Body of pancreas (tissue), 4 donors: Measurements from ENCODE around the gene C5orf46. TPM values are rescaled to one million over a fixed set of nuclear protein-coding genes. Genes with fewer than 3 reads are reported as not detected.

Experiments
- ATAC-seq: fragments of 150-250 bp; one replicate; pipeline ENCODE4 v1.9.1; 2016
- DNase-seq, 4 donors: peaks; one replicate each; pipeline ENCODE4 v3.0.0-alpha.2; 2019
- H3K27ac ChIP-seq, 4 donors: fragments of 200-600 bp; sonication (generic); 1 replicate in 3 of 4; 2 replicates in 1 of 4; pipeline versions ENCODE4 v1.5.1 to v1.6.1; 2016 to 2019; ENCODE audit warnings: mild to moderate bottlenecking in 1 of 4, mixed read lengths in 1 of 4, moderate library complexity in 1 of 4
- H3K27me3 ChIP-seq, 2 donors: fragments of 200-600 bp; sonication (generic); one replicate each; pipeline ENCODE4 v1.6.0; 2016; ENCODE audit warnings: mild to moderate bottlenecking in 1 of 2
- H3K36me3 ChIP-seq, 2 donors: fragments of 200-600 bp; sonication (generic); replicated peaks in 1 of 2; 2 replicates each; pipeline ENCODE4 v1.5.1; 2016; ENCODE audit warnings: low read depth in 2 of 2; ENCODE audit not compliant: insufficient read depth in 1 of 2
- H3K4me1 ChIP-seq: fragments of 200-600 bp; sonication (generic); one replicate; pipeline ENCODE4 v1.6.0; 2016
- H3K4me3 ChIP-seq, 2 donors: fragments of 200-600 bp; sonication (generic); 1 replicate in 1 of 2; 2 replicates in 1 of 2; pipeline ENCODE4 v1.5.1; 2016 to 2019
- H3K9me3 ChIP-seq, 3 donors: fragments of 200-600 bp; sonication (generic); 1 replicate in 2 of 3; 2 replicates in 1 of 3; pipeline ENCODE4 v1.5.1; 2016
- CTCF ChIP-seq, 7 experiments: fragments of 450-650 bp in 4 of 7; fragments of 200-600 bp in 3 of 7; sonication (generic) in 3 of 7; IDR thresholded peaks; one replicate each; pipeline ENCODE4 v1.5.1; 2016 to 2019; ENCODE audit warnings: antibody characterized with exemption in 7 of 7
- POLR2A ChIP-seq, 3 donors: fragments of 450-650 bp; IDR thresholded peaks; one replicate each; pipeline ENCODE4 v1.6.1; 2016; ENCODE audit warnings: antibody characterized with exemption in 3 of 3, mild to moderate bottlenecking in 2 of 3
- WGBS, 2 donors: methylation state at CpG; one replicate each; pipeline ENCODE4 v1.1.5; 2017; 5-methylcytosine and 5-hydroxymethylcytosine counted together
- intact Hi-C: fragments of 100-400 bp; cut with DNase I; formaldehyde crosslinking; loops from one replicate; pipeline ENCODE4 v1.15.1; 2023
- total RNA-seq, 2 donors: library from RNA; depleted of rRNA; stranded (reverse); fragments of >200 nt; gene quantifications; one replicate each; pipeline ENCODE4 v1.1.0, GENCODE V29; 2016

Gene C5orf46
- total RNA-seq, 2 donors from 2014 or later: not detected

GRCh38 chr5:147921136-147921535 is 14.8 kb upstream of the C5orf46 start:
- ATAC-seq (no peak), DNase-seq (no peak)
- Histone ChIP-seq H3K4me3 (no peak overlapping the region), H3K9me3 (no peaks in the 10 kb centered on the region), H3K36me3 (no peaks in the 10 kb centered on the region), H3K27ac (no peak overlapping the region), H3K4me1 (no peaks in the 10 kb centered on the region), H3K27me3 (no peaks in the 10 kb centered on the region)
- no peak for TF ChIP-seq POLR2A (IDR thresholded peaks at IDR 0.05)
- no peak for TF ChIP-seq CTCF (IDR thresholded peaks at IDR 0.05)
- intact Hi-C loops: no loop called here
- 51 to 69% methylated on average over 2 of the region's 2 CpGs for WGBS, 2 donors

GRCh38 chr5:147920420-147921030 is 14.2 kb upstream of the C5orf46 start:
- TF ChIP-seq CTCF (IDR thresholded peaks at IDR 0.05): no peak
- TF ChIP-seq POLR2A (IDR thresholded peaks at IDR 0.05): no peak
- DNase-seq (no peak), ATAC-seq (no peak)
- Histone ChIP-seq H3K27ac (no peak overlapping the region), H3K4me3 (no peak overlapping the region), H3K4me1 (no peaks in the 10 kb centered on the region), H3K27me3 (no peaks in the 10 kb centered on the region), H3K36me3 (no peaks in the 10 kb centered on the region), H3K9me3 (no peaks in the 10 kb centered on the region)
- intact Hi-C loops: no loop called here
- 86 to 89% methylated on average over 4 of the region's 4 CpGs for WGBS, 2 donors

- H3K4me1 ChIP-seq: no peaks in the 10 kb centered on the region
- WGBS, 2 donors: 70 to 84% methylated on average over 3 of the region's 3 CpGs
- DNase-seq: no peak
- no peak overlapping the region for H3K27ac ChIP-seq
- no peak overlapping the region for H3K4me3 ChIP-seq
- intact Hi-C loops: no loop called here
- H3K36me3 ChIP-seq: no peaks in the 10 kb centered on the region
- no peaks in the 10 kb centered on the region for H3K27me3 ChIP-seq
- no peak for ATAC-seq
- no peak for TF ChIP-seq POLR2A (IDR thresholded peaks at IDR 0.05)
- TF ChIP-seq CTCF (IDR thresholded peaks at IDR 0.05): no peak
- H3K9me3 ChIP-seq: no peaks in the 10 kb centered on the region
Measured at GRCh38 chr5:147918899-147919298, 12.6 kb upstream of the C5orf46 start.

GRCh38 chr5:147918101-147918685 is 11.9 kb upstream of the C5orf46 start:
- WGBS, 2 donors: 50 to 59% methylated on average over 2 of the region's 2 CpGs
- ATAC-seq (no peak), DNase-seq (no peak)
- H3K27ac ChIP-seq: no peak overlapping the region
- intact Hi-C loops: no loop called here
- H3K36me3 ChIP-seq: no peaks in the 10 kb centered on the region
- no peak overlapping the region for H3K4me3 ChIP-seq
- no peak for TF ChIP-seq CTCF (IDR thresholded peaks at IDR 0.05)
- no peak for TF ChIP-seq POLR2A (IDR thresholded peaks at IDR 0.05)
- H3K4me1 ChIP-seq: no peaks in the 10 kb centered on the region
- H3K27me3 ChIP-seq: no peaks in the 10 kb centered on the region
- no peaks in the 10 kb centered on the region for H3K9me3 ChIP-seq

- intact Hi-C loops: no loop called here
- no peaks in the 10 kb centered on the region for H3K36me3 ChIP-seq
- no peak overlapping the region for H3K4me3 ChIP-seq
- H3K9me3 ChIP-seq: no peaks in the 10 kb centered on the region
- peaks cover 33% of the 10 kb centered on the region for H3K4me1 ChIP-seq
- H3K27ac ChIP-seq: no peak overlapping the region
- H3K27me3 ChIP-seq: no peaks in the 10 kb centered on the region
- no peak for DNase-seq
- no peak for ATAC-seq
- TF ChIP-seq CTCF (IDR thresholded peaks at IDR 0.05): no peak
- no peak for TF ChIP-seq POLR2A (IDR thresholded peaks at IDR 0.05)
- WGBS, 2 donors: 87 to 98% methylated on average over 3 of the region's 3 CpGs
Measured at GRCh38 chr5:147913786-147914185, 7.4 kb upstream of the C5orf46 start.
